Mesothelial cell of epicardium (in vitro differentiated cells): ENCODE data around the gene ETNK2. TPM values are rescaled to one million over a fixed set of nuclear protein-coding genes. Genes with fewer than 3 reads are reported as not detected.
A peak's percentile ranks its signal among the peaks of the same experiment; 100 is the strongest.

ENCODE experiments used
- DNase-seq, 2 experiments: peaks; one replicate each; pipeline ENCODE4 v3.0.0; 2021; ENCODE audit warnings: low spot score in 2 of 2; ENCODE audit not compliant: unreplicated experiment in 2 of 2
- H3K27ac Mint-ChIP-seq: 2 replicates; pipeline ENCODE4 v1.8.0; 2021; ENCODE audit warnings: mixed read lengths
- H3K27me3 Mint-ChIP-seq: 2 replicates; pipeline ENCODE4 v1.8.0; 2021; ENCODE audit warnings: low read depth, mixed read lengths
- H3K36me3 Mint-ChIP-seq: 2 replicates; pipeline ENCODE4 v1.8.0; 2021; ENCODE audit warnings: mixed read lengths
- H3K4me1 Mint-ChIP-seq: 2 replicates; pipeline ENCODE4 v1.8.0; 2021; ENCODE audit warnings: mixed read lengths
- H3K4me3 Mint-ChIP-seq: 2 replicates; pipeline ENCODE4 v1.8.0; 2021; ENCODE audit warnings: mild to moderate bottlenecking, moderate library complexity, mixed read lengths
- H3K9me3 Mint-ChIP-seq: 2 replicates; pipeline ENCODE4 v1.8.0; 2021; ENCODE audit warnings: mixed read lengths
- CTCF ChIP-seq: fragments of 200-600 bp; sonication (generic); IDR thresholded peaks from one replicate; pipeline ENCODE4 v1.5.0; 2021; ENCODE audit warnings: antibody characterized with exemption; ENCODE audit not compliant: unreplicated experiment
- total RNA-seq: library from RNA; stranded (reverse); gene quantifications from 3 replicates; pipeline ENCODE4 v1.2.1, GENCODE V29; 2021

ETNK2 gene
- total RNA-seq, 1 donor from 2014 or later: 19.2 TPM

- Mint-ChIP-seq H3K9me3 (no peaks in the 10 kb centered on the region), H3K36me3 (peaks cover 3% of the 10 kb centered on the region), H3K4me3 (no peak overlapping the region), H3K27ac (peak overlapping the region; percentile 50), H3K4me1 (peaks cover 16% of the 10 kb centered on the region), H3K27me3 (no peaks in the 10 kb centered on the region)
- DNase-seq: no peak
- no peak for TF ChIP-seq CTCF
Measured at GRCh38 chr1:204110894-204111633, 40.8 kb downstream of the ETNK2 start.

- DNase-seq: no peak
- no peaks in the 10 kb centered on the region for H3K27me3 Mint-ChIP-seq
- TF ChIP-seq CTCF: no peak
- H3K27ac Mint-ChIP-seq: peak overlapping the region; percentile 89
- peak overlapping the region; percentile 25 for H3K4me3 Mint-ChIP-seq
- no peaks in the 10 kb centered on the region for H3K36me3 Mint-ChIP-seq
- peaks cover 27% of the 10 kb centered on the region for H3K4me1 Mint-ChIP-seq
- no peaks in the 10 kb centered on the region for H3K9me3 Mint-ChIP-seq
Measured at GRCh38 chr1:204108312-204109141, 43.3 kb downstream of the ETNK2 start.

GRCh38 chr1:204107892-204108291, 44.0 kb downstream of the ETNK2 start:
- Mint-ChIP-seq H3K36me3 (no peaks in the 10 kb centered on the region), H3K27me3 (no peaks in the 10 kb centered on the region), H3K4me3 (no peak overlapping the region), H3K27ac (peak overlapping the region; percentile 89), H3K9me3 (no peaks in the 10 kb centered on the region), H3K4me1 (peaks cover 30% of the 10 kb centered on the region)
- TF ChIP-seq CTCF: no peak
- DNase-seq: no peak

- TF ChIP-seq CTCF: no peak
- no peak overlapping the region for H3K27ac Mint-ChIP-seq
- H3K4me3 Mint-ChIP-seq: no peak overlapping the region
- H3K4me1 Mint-ChIP-seq: peaks cover 37% of the 10 kb centered on the region
- H3K9me3 Mint-ChIP-seq: no peaks in the 10 kb centered on the region
- H3K27me3 Mint-ChIP-seq: no peaks in the 10 kb centered on the region
- no peaks in the 10 kb centered on the region for H3K36me3 Mint-ChIP-seq
- no peak for DNase-seq
Measured at GRCh38 chr1:204106825-204107224, 45.0 kb downstream of the ETNK2 start.

GRCh38 chr1:204105131-204105515, 46.7 kb downstream of the ETNK2 start:
- peak overlapping the region; percentile 79 for H3K27ac Mint-ChIP-seq
- H3K4me1 Mint-ChIP-seq: peaks cover 33% of the 10 kb centered on the region

More at GRCh38 chr1:204105131-204105515, 46.7 kb downstream of the ETNK2 start:
- Mint-ChIP-seq H3K9me3 (no peaks in the 10 kb centered on the region), H3K36me3 (no peaks in the 10 kb centered on the region), H3K4me3 (no peak overlapping the region), H3K27me3 (no peaks in the 10 kb centered on the region)
- no peak for TF ChIP-seq CTCF
- DNase-seq: no peak
